K562 (cell line): ENCODE measurements around the gene FAM219A. TPM values are rescaled to one million over a fixed set of nuclear protein-coding genes. Genes with fewer than 3 reads are reported as not detected.

Experiments used
- ATAC-seq: fragments of 200-7000 bp; cut with Tn5 transposase; 3 replicates; pipeline ENCODE4 v1.9.1; 2020; ENCODE audit warnings: moderate library complexity
- BruUV-seq: library from RNA; stranded (reverse); fragments of 400-500 nt; replicated peaks from 2 replicates; lab custom pipeline; 2021; lab: Mats Ljungman, UMichigan
- CTCF ChIA-PET: fragments of 300-600 bp; formaldehyde crosslinking; extraction: SDS; loops from one replicate; lab custom pipeline; 2021; ENCODE audit warnings: low intra/inter-chr PET ratio; lab: Yijun Ruan, JAX
- POLR2A ChIA-PET: fragments of 300-600, 350-650 bp; sonication (Branson Sonifier 250); formaldehyde crosslinking; extraction: SDS; loops from one replicate; lab custom pipeline; 2021; ENCODE audit warnings: antibody characterized with exemption, inconsistent platforms; lab: Yijun Ruan, JAX
- DNase-seq, 4 experiments: peaks; one replicate each; pipeline versions ENCODE4 v3.0.0 to v3.0.0-alpha.2; 2011 to 2018; ENCODE audit warnings: low spot score in 3 of 4, mixed read lengths in 3 of 4; ENCODE audit errors: extremely low read depth in 1 of 4
- FAIRE-seq: peaks from 2 replicates; lab custom pipeline; 2011; peaks lifted over from hg19 to GRCh38; lab: Jason Lieb, UNC
- H2AFZ ChIP-seq: 2 replicates; pipeline ENCODE4 v1.6.0; 2011; ENCODE audit warnings: low read depth, low read length, control low read depth, inconsistent platforms
- H3K27ac ChIP-seq: fragments of 200-600 bp; 3 replicates; pipeline ENCODE4 v1.8.0; 2011; ENCODE audit warnings: low read depth, mild to moderate bottlenecking, control low read depth, inconsistent platforms, low read length, moderate library complexity, mixed read lengths; ENCODE audit errors: extremely low read depth
- H3K27me3 ChIP-seq, 2 experiments: fragments of 300-600 bp in 1 of 2; 2 replicates in 1 of 2; 3 replicates in 1 of 2; pipeline versions ENCODE4 v1.6.0 to v1.8.0; 2011; ENCODE audit warnings: inconsistent platforms in 2 of 2, low read length in 2 of 2, mild to moderate bottlenecking in 1 of 2, mixed read lengths in 1 of 2, moderate library complexity in 1 of 2; ENCODE audit not compliant: control insufficient read depth in 2 of 2, insufficient read depth in 2 of 2
- H3K36me3 ChIP-seq: fragments of 300-600 bp; 3 replicates; pipeline ENCODE4 v1.8.0; 2011; ENCODE audit warnings: mild to moderate bottlenecking, low read length, inconsistent platforms; ENCODE audit not compliant: control insufficient read depth, insufficient read depth
- H3K4me1 ChIP-seq, 2 experiments: fragments of 200-600 bp in 1 of 2; replicated peaks in 1 of 2; 2 replicates in 1 of 2; 3 replicates in 1 of 2; pipeline versions ENCODE4 v1.5.1 to v1.8.0; 2011; ENCODE audit warnings: inconsistent platforms in 2 of 2, low read length in 2 of 2, mild to moderate bottlenecking in 1 of 2, mixed read lengths in 1 of 2, moderate library complexity in 1 of 2; ENCODE audit not compliant: control insufficient read depth in 2 of 2, insufficient read depth in 2 of 2
- H3K4me2 ChIP-seq: 2 replicates; pipeline ENCODE4 v1.6.1; 2011; ENCODE audit warnings: low read length, control low read depth, inconsistent platforms, mixed read lengths; ENCODE audit not compliant: insufficient read depth
- H3K4me3 ChIP-seq: fragments of 200-600 bp; sonication (generic), shearing (Covaris generic); 2 replicates; pipeline ENCODE4 v1.5.1; 2016; ENCODE audit warnings: control low read depth, inconsistent platforms
- H3K79me2 ChIP-seq: fragments of 200-600 bp; 3 replicates; pipeline ENCODE4 v1.8.0; 2011; ENCODE audit warnings: low read length, inconsistent platforms; ENCODE audit not compliant: control insufficient read depth, insufficient read depth
- H3K9ac ChIP-seq, 2 experiments: 2 replicates each; pipeline versions ENCODE4 v1.6.0 to v1.6.1; 2011; ENCODE audit warnings: low read depth in 2 of 2, low read length in 2 of 2, control low read depth in 1 of 2, inconsistent platforms in 1 of 2, mild to moderate bottlenecking in 1 of 2, mixed read lengths in 1 of 2; ENCODE audit not compliant: insufficient read depth in 1 of 2
- H3K9me1 ChIP-seq: one replicate; pipeline ENCODE4 v1.6.0; 2011; ENCODE audit warnings: inconsistent platforms, mild to moderate bottlenecking, low read length, moderate library complexity; ENCODE audit not compliant: control insufficient read depth, insufficient read depth
- H3K9me3 ChIP-seq: replicated peaks from 2 replicates; pipeline ENCODE4 v1.5.1; 2011; ENCODE audit warnings: low read depth, low read length, inconsistent platforms; ENCODE audit not compliant: control insufficient read depth, insufficient read depth
- H4K20me1 ChIP-seq: replicated peaks from 2 replicates; pipeline ENCODE4 v1.6.1; 2011; ENCODE audit warnings: low read length, inconsistent platforms, mixed read lengths; ENCODE audit not compliant: control insufficient read depth, insufficient read depth
- CBX3 ChIP-seq, 2 experiments: IDR thresholded peaks; 1 replicate in 1 of 2; 2 replicates in 1 of 2; pipeline ENCODE4 v1.6.1; 2012; ENCODE audit warnings: inconsistent platforms in 2 of 2, low read length in 2 of 2, borderline replicate concordance in 1 of 2, control low read depth in 1 of 2
- CCAR2 ChIP-seq: fragments of 200-400 bp; formaldehyde crosslinking; IDR thresholded peaks from 2 replicates; pipeline ENCODE4 v1.6.1; 2017; ENCODE audit warnings: mild to moderate bottlenecking, low read depth, low read length
- EP300 ChIP-seq: IDR thresholded peaks from 2 replicates; pipeline ENCODE4 v1.6.1; 2012; ENCODE audit warnings: low read length, improper control_type of control experiment
- HNRNPH1 ChIP-seq: fragments of 200-400 bp; formaldehyde crosslinking; optimal IDR thresholded peaks from 2 replicates; pipeline ENCODE3; 2017; ENCODE audit warnings: low read depth, mild to moderate bottlenecking, low read length, moderate library complexity
- L3MBTL2 ChIP-seq: fragments of 450-650 bp; IDR thresholded peaks from 2 replicates; pipeline ENCODE4 v1.6.1; 2016; ENCODE audit warnings: mild to moderate bottlenecking, moderate library complexity
- MAX ChIP-seq: sonication (generic); formaldehyde crosslinking; IDR thresholded peaks from 2 replicates; pipeline ENCODE4 v1.9.0; 2022; ENCODE audit warnings: mild to moderate bottlenecking, missing genetic modification reagents
- THAP12 ChIP-seq: fragments of 250-450 bp; sonication (Bioruptor Pico); IDR thresholded peaks from 2 replicates; pipeline ENCODE4 v1.9.0; 2021; ENCODE audit warnings: mild to moderate bottlenecking, inconsistent platforms
- U2AF2 ChIP-seq: fragments of 200-400 bp; formaldehyde crosslinking; optimal IDR thresholded peaks from 2 replicates; pipeline ENCODE3; 2017; ENCODE audit warnings: low read depth, mild to moderate bottlenecking, low read length
- ZBTB8A ChIP-seq: fragments of 450-650 bp; IDR thresholded peaks from 2 replicates; pipeline ENCODE4 v1.6.1; 2018; ENCODE audit warnings: mild to moderate bottlenecking, moderate library complexity; ENCODE audit not compliant: partially characterized antibody
- ZNF12 ChIP-seq: sonication (generic); formaldehyde crosslinking; IDR thresholded peaks from 2 replicates; pipeline ENCODE4 v1.4.0; 2020; ENCODE audit warnings: mild to moderate bottlenecking, missing genetic modification reagents
- ZNF785 ChIP-seq: fragments of 250-450 bp; sonication (Bioruptor Pico); IDR thresholded peaks from 2 replicates; pipeline ENCODE4 v1.4.0; 2020; ENCODE audit warnings: mild to moderate bottlenecking
- WGBS: fragments of 100-300 bp; shearing (Covaris generic); methylation state at CpG from one replicate; pipeline ENCODE4 v1.1.6; 2016; ENCODE audit warnings: low coverage, mixed read lengths; ENCODE audit not compliant: insufficient coverage; ENCODE audit errors: missing lambda C conversion rate; 5-methylcytosine and 5-hydroxymethylcytosine counted together
- in situ Hi-C: fragments of 300-500 bp; cut with MboI; formaldehyde crosslinking; loops from 4 replicates; pipeline ENCODE4 v1.15.0; 2018; ENCODE audit warnings: inconsistent platforms, mixed read lengths
- intact Hi-C: fragments of 100-400 bp; cut with micrococcal nuclease; formaldehyde crosslinking; loops from 2 replicates; pipeline ENCODE4 v1.14.2; 2022
- polyA plus RNA-seq, 8 experiments: library from polyadenylated mRNA; depleted of rRNA in 4 of 8; stranded (reverse) in 5 of 8; unstranded in 3 of 8; fragments of >200 nt; fragmentation: Nextera tagmentation in 2 of 8; fragmentation: Illumina TruSeq in 1 of 8; extraction: Ambion mirVana in 2 of 8; extraction: Trizol in 1 of 8; gene quantifications; 2 replicates each; pipeline versions ENCODE4 v1.2.1 to v1.2.3, GENCODE V29; 2011 to 2014; ENCODE audit warnings: inconsistent platforms in 1 of 8, missing spikeins in 1 of 8
- total RNA-seq, 7 experiments: library from RNA; depleted of rRNA in 6 of 7; stranded (reverse); fragments of >200 nt in 6 of 7; fragmentation: Illumina TruSeq in 2 of 7; extraction: Trizol in 2 of 7; gene quantifications; 2 replicates each; pipeline versions ENCODE4 v1.2.1 to v1.2.3, GENCODE V29; 2011 to 2021; ENCODE audit warnings: low replicate concordance in 1 of 7

Gene FAM219A
- total and polyA plus RNA-seq, 9 of the 15 experiments (the other 6 are each of a cell fraction or from before 2014, with no cell fraction given): 0.63 to 8.6 (median 2.9) TPM

GRCh38 chr9:34399729-34400128 is 58.6 kb downstream of the FAM219A start (continued):
- TF ChIP-seq EP300: no peak
- TF ChIP-seq L3MBTL2: no peak
- no peak for TF ChIP-seq HNRNPH1
- no peak for TF ChIP-seq THAP12 (CRISPR knock-in tag)

- peaks cover 0 to 4% of the 10 kb centered on the region in 2 experiments; a peak in 4 of 5 replicates for H3K4me1 ChIP-seq
- no peaks in the 10 kb centered on the region for H3K9me3 ChIP-seq
- no peaks in the 10 kb centered on the region for H3K27me3 ChIP-seq
- DNase-seq: no peak
- CTCF ChIA-PET: no interaction called here
- no peaks in the 10 kb centered on the region for H3K79me2 ChIP-seq
- FAIRE-seq: no peak
- no CpG with 5 or more reads among the region's 1 CpG for WGBS
- no peak overlapping the region for H3K4me2 ChIP-seq
- no peak for TF ChIP-seq ZNF785
- no peak for TF ChIP-seq CCAR2
- no peak for TF ChIP-seq ZBTB8A
- no peak for TF ChIP-seq ZNF12 (CRISPR knock-in tag)
- TF ChIP-seq MAX: no peak
- no peak for TF ChIP-seq U2AF2
- no peak for TF ChIP-seq CBX3 (IDR thresholded peaks at IDR 0.05; ENCODE audit: borderline replicate concordance in 1 of 2, low read length in 2 of 2)
- no peak overlapping the region for H2AFZ ChIP-seq
- H3K9me1 ChIP-seq: no peaks in the 10 kb centered on the region
- intact Hi-C loops (no loop called here), in situ Hi-C loops (no loop called here)
- no peak overlapping the region for H3K27ac ChIP-seq
- POLR2A ChIA-PET: interaction anchor here (0.9 kb wide), 1 partner anchor 13 kb away, joined by 3 read pairs; no protein-coding TSS in a partner anchor
- no peak overlapping the region for H3K4me3 ChIP-seq
- H3K9ac ChIP-seq: no peak overlapping the region
- H3K36me3 ChIP-seq: no peaks in the 10 kb centered on the region; the same call in 2 of the 3 replicates
- no TSS peak for BruUV-seq
- no peaks in the 10 kb centered on the region; the same call in 1 of the 2 replicates for H4K20me1 ChIP-seq
- no peak for ATAC-seq
Measured at GRCh38 chr9:34398875-34399274, 59.5 kb downstream of the FAM219A start.
